ENCODE data around the gene PPP1R37. TPM values are rescaled to one million over a fixed set of nuclear protein-coding genes. Genes with fewer than 3 reads are reported as not detected.

Gene PPP1R37
- polyA plus RNA-seq, 3 donors = 0.10 to 11.8 (median 0.22) TPM

- Mint-ChIP-seq H3K27me3 (ENCODE audit: low read depth in 3 of 3) (peaks cover 6 to 11% (median 7%) of the 10 kb centered on the region in 3 donors), H3K9me3 (no peaks in the 10 kb centered on the region), H3K27ac (peak overlapping the region in 4 of 7 donors; percentile 10 to 41 (median 30)), H3K4me3 (no peak overlapping the region), H3K36me3 (peaks cover 4 to 11% of the 10 kb centered on the region in 2 donors), H3K4me1 (peaks cover 44% of the 10 kb centered on the region)
- peaks cover 87% of the 10 kb centered on the region for H4K20me1 ChIP-seq (ENCODE audit: insufficient read depth, low read length)
- WGBS (ENCODE audit: insufficient coverage) = 7% methylated on average over 15 of the region's 16 CpGs
- peak overlapping the region; percentile 5 for H3K4me2 ChIP-seq (replicated peaks; ENCODE audit: extremely low read depth, low read length, poor library complexity, severe bottlenecking)
- peak in 1 of 3 donors; percentile 9 for DNase-seq
- no peak for TF ChIP-seq CTCF (IDR thresholded peaks at IDR 0.05)
- H3K27ac ChIP-seq (ENCODE audit: low read depth in 1 of 2, low read length in 2 of 2) = no peak overlapping the region
- H3K36me3 ChIP-seq (replicated peaks in 1 of 2; ENCODE audit: control insufficient read depth in 1 of 2, insufficient read depth in 2 of 2, low read length in 2 of 2) = no peaks in the 10 kb centered on the region
- peaks cover 20 to 30% of the 10 kb centered on the region in 2 donors for H3K4me1 ChIP-seq (ENCODE audit: control insufficient read depth in 1 of 2, insufficient read depth in 2 of 2, low read length in 2 of 2)
- no peaks in the 10 kb centered on the region for H3K27me3 ChIP-seq (ENCODE audit: control insufficient read depth in 2 of 2, insufficient read depth in 2 of 2, low read length in 2 of 2)
- H3K79me2 ChIP-seq (ENCODE audit: insufficient read depth, low read length) = peaks cover 60% of the 10 kb centered on the region
- H3K4me3 ChIP-seq (replicated peaks in 1 of 3; ENCODE audit: low read depth in 2 of 3, low read length in 3 of 3) = no peak overlapping the region
- intact Hi-C loops (cut with micrococcal nuclease) = no loop called here
- H3K9me3 ChIP-seq (replicated peaks in 1 of 2; ENCODE audit: control insufficient read depth in 1 of 2, insufficient read depth in 1 of 2, low read length in 2 of 2) = no peaks in the 10 kb centered on the region
- peak overlapping the region; percentile 8 for H3K9ac ChIP-seq (ENCODE audit: insufficient read depth, low read length, poor library complexity, severe bottlenecking)
- no peak overlapping the region for H2AFZ ChIP-seq (ENCODE audit: insufficient read depth, low read depth, low read length, poor library complexity, severe bottlenecking)
Observed at GRCh38 chr19:45117167-45117594, 24.2 kb downstream of the PPP1R37 start.

GRCh38 chr19:45117671-45118070 lies 24.7 kb downstream of the PPP1R37 start:
- WGBS (ENCODE audit: insufficient coverage) = 67% methylated on average over 8 of the region's 12 CpGs
- H3K9me3 Mint-ChIP-seq = no peaks in the 10 kb centered on the region
- H3K27ac Mint-ChIP-seq = peak overlapping the region in 1 of 7 donors; percentile 58
- DNase-seq = no peak
- Histone ChIP-seq H3K27ac (ENCODE audit: low read depth in 1 of 2, low read length in 2 of 2) (no peak overlapping the region), H3K9me3 (replicated peaks in 1 of 2; ENCODE audit: control insufficient read depth in 1 of 2, insufficient read depth in 1 of 2, low read length in 2 of 2) (no peaks in the 10 kb centered on the region), H3K4me3 (replicated peaks in 1 of 3; ENCODE audit: low read depth in 2 of 3, low read length in 3 of 3) (no peak overlapping the region), H3K27me3 (ENCODE audit: control insufficient read depth in 2 of 2, insufficient read depth in 2 of 2, low read length in 2 of 2) (no peaks in the 10 kb centered on the region), H3K4me1 (ENCODE audit: control insufficient read depth in 1 of 2, insufficient read depth in 2 of 2, low read length in 2 of 2) (peaks cover 20 to 30% of the 10 kb centered on the region in 2 donors), H3K9ac (ENCODE audit: insufficient read depth, low read length, poor library complexity, severe bottlenecking) (peak overlapping the region; percentile 8), H3K36me3 (replicated peaks in 1 of 2; ENCODE audit: control insufficient read depth in 1 of 2, insufficient read depth in 2 of 2, low read length in 2 of 2) (no peaks in the 10 kb centered on the region), H2AFZ (ENCODE audit: insufficient read depth, low read depth, low read length, poor library complexity, severe bottlenecking) (no peak overlapping the region), H3K79me2 (ENCODE audit: insufficient read depth, low read length) (peaks cover 60% of the 10 kb centered on the region), H3K4me2 (replicated peaks; ENCODE audit: extremely low read depth, low read length, poor library complexity, severe bottlenecking) (no peak overlapping the region), H4K20me1 (ENCODE audit: insufficient read depth, low read length) (peaks cover 87% of the 10 kb centered on the region)
- no peak overlapping the region for H3K4me3 Mint-ChIP-seq
- H3K4me1 Mint-ChIP-seq = peaks cover 44% of the 10 kb centered on the region
- H3K36me3 Mint-ChIP-seq = peaks cover 4 to 11% of the 10 kb centered on the region in 2 donors
- H3K27me3 Mint-ChIP-seq (ENCODE audit: low read depth in 3 of 3) = peaks cover 6 to 11% (median 7%) of the 10 kb centered on the region in 3 donors
- intact Hi-C loops (cut with micrococcal nuclease) = no loop called here
- no peak for TF ChIP-seq CTCF (IDR thresholded peaks at IDR 0.05)
